SJCRH30 (cell line): ENCODE data around the gene PHF21B. TPM values are rescaled to one million over a fixed set of nuclear protein-coding genes. Genes with fewer than 3 reads are reported as not detected.

Experiments
- DNase-seq, 2 experiments: peaks; one replicate each; pipeline ENCODE4 v3.0.0-alpha.2; 2015 to 2020
- H3K27ac ChIP-seq: fragments of 250-450 bp; sonication (Bioruptor Pico); 2 replicates; pipeline ENCODE4 v1.5.1; 2020; ENCODE audit warnings: mild to moderate bottlenecking, moderate library complexity
- H3K27me3 ChIP-seq: fragments of 250-450 bp; sonication (Bioruptor Pico); 2 replicates; pipeline ENCODE4 v1.5.1; 2020; ENCODE audit warnings: mild to moderate bottlenecking, moderate library complexity
- H3K36me3 ChIP-seq: fragments of 250-450 bp; sonication (Bioruptor Pico); 2 replicates; pipeline ENCODE4 v1.5.1; 2020; ENCODE audit warnings: mild to moderate bottlenecking, moderate library complexity
- H3K4me1 ChIP-seq: fragments of 250-450 bp; sonication (Bioruptor Pico); 2 replicates; pipeline ENCODE4 v1.5.1; 2020; ENCODE audit warnings: mild to moderate bottlenecking, moderate library complexity
- H3K4me3 ChIP-seq: fragments of 250-450 bp; sonication (Bioruptor Pico); 2 replicates; pipeline ENCODE4 v1.5.1; 2020; ENCODE audit warnings: mild to moderate bottlenecking, moderate library complexity
- H3K9me3 ChIP-seq: fragments of 250-450 bp; sonication (Bioruptor Pico); replicated peaks from 2 replicates; pipeline ENCODE4 v1.5.1; 2020; ENCODE audit warnings: mild to moderate bottlenecking, moderate library complexity
- total RNA-seq: library from RNA; depleted of rRNA; stranded (reverse); fragments of >200 nt; shearing (Covaris generic); gene quantifications from 2 replicates; pipeline ENCODE4 v1.2.3, GENCODE V29; 2014

PHF21B gene
- total RNA-seq, 1 experiment from 2014 or later, result 5.8 TPM

- Histone ChIP-seq H3K9me3 (no peaks in the 10 kb centered on the region), H3K27me3 (no peaks in the 10 kb centered on the region), H3K4me3 (no peak overlapping the region), H3K36me3 (no peaks in the 10 kb centered on the region), H3K27ac (no peak overlapping the region), H3K4me1 (no peaks in the 10 kb centered on the region)
- no peak for DNase-seq
Measured at GRCh38 chr22:44847892-44848291, 161.9 kb downstream of the PHF21B start.

- Histone ChIP-seq H3K4me1 (no peaks in the 10 kb centered on the region), H3K9me3 (no peaks in the 10 kb centered on the region), H3K36me3 (no peaks in the 10 kb centered on the region), H3K27me3 (no peaks in the 10 kb centered on the region), H3K4me3 (no peak overlapping the region), H3K27ac (no peak overlapping the region)
- DNase-seq, result no peak
Measured at GRCh38 chr22:44847380-44847779, 162.4 kb downstream of the PHF21B start.

GRCh38 chr22:44846726-44847275 lies 163.0 kb downstream of the PHF21B start:
- H3K27ac ChIP-seq, result no peak overlapping the region
- H3K9me3 ChIP-seq, result no peaks in the 10 kb centered on the region
- H3K4me1 ChIP-seq, result no peaks in the 10 kb centered on the region
- no peak for DNase-seq
- no peaks in the 10 kb centered on the region for H3K36me3 ChIP-seq
- no peaks in the 10 kb centered on the region for H3K27me3 ChIP-seq
- no peak overlapping the region for H3K4me3 ChIP-seq

- Histone ChIP-seq H3K27ac (no peak overlapping the region), H3K36me3 (no peaks in the 10 kb centered on the region), H3K9me3 (no peaks in the 10 kb centered on the region)
Measured at GRCh38 chr22:44845796-44846720, 163.7 kb downstream of the PHF21B start.

GRCh38 chr22:44845191-44845590 lies 164.6 kb downstream of the PHF21B start:
- no peaks in the 10 kb centered on the region for H3K27me3 ChIP-seq
- no peaks in the 10 kb centered on the region for H3K36me3 ChIP-seq
- DNase-seq, result no peak
- no peak overlapping the region for H3K4me3 ChIP-seq
- no peak overlapping the region for H3K27ac ChIP-seq
- H3K9me3 ChIP-seq, result no peaks in the 10 kb centered on the region
- peaks cover 4% of the 10 kb centered on the region; the same call in 1 of the 2 replicates for H3K4me1 ChIP-seq

More at GRCh38 chr22:44845796-44846720, 163.7 kb downstream of the PHF21B start:
- Histone ChIP-seq H3K4me1 (no peaks in the 10 kb centered on the region), H3K4me3 (no peak overlapping the region), H3K27me3 (no peaks in the 10 kb centered on the region)
- DNase-seq, result no peak

- H3K27ac ChIP-seq, result no peak overlapping the region
- peaks cover 15% of the 10 kb centered on the region for H3K4me1 ChIP-seq
- H3K27me3 ChIP-seq, result no peaks in the 10 kb centered on the region
- DNase-seq, result no peak
- no peaks in the 10 kb centered on the region for H3K36me3 ChIP-seq
- no peak overlapping the region for H3K4me3 ChIP-seq
- H3K9me3 ChIP-seq, result no peaks in the 10 kb centered on the region
Measured at GRCh38 chr22:44842417-44842816, 167.4 kb downstream of the PHF21B start.

GRCh38 chr22:44840611-44841322 lies 169.0 kb downstream of the PHF21B start:
- no peak for DNase-seq
- no peaks in the 10 kb centered on the region for H3K36me3 ChIP-seq
- H3K27ac ChIP-seq, result peak overlapping the region; percentile 7; the same call in 1 of the 2 replicates
- peaks cover 15% of the 10 kb centered on the region for H3K4me1 ChIP-seq
- H3K27me3 ChIP-seq, result no peaks in the 10 kb centered on the region
- H3K9me3 ChIP-seq, result no peaks in the 10 kb centered on the region
- H3K4me3 ChIP-seq, result no peak overlapping the region

- no peak for DNase-seq
- H3K4me3 ChIP-seq, result no peak overlapping the region
- H3K27me3 ChIP-seq, result no peaks in the 10 kb centered on the region
- peaks cover 15% of the 10 kb centered on the region for H3K4me1 ChIP-seq
- H3K36me3 ChIP-seq, result no peaks in the 10 kb centered on the region
- 0 out of 2 replicates have a peak, but pooled peaks cover 2% of the 10 kb centered on the region for H3K9me3 ChIP-seq
- peak overlapping the region; percentile 71 for H3K27ac ChIP-seq
Measured at GRCh38 chr22:44839721-44840120, 170.1 kb downstream of the PHF21B start.

- Histone ChIP-seq H3K9me3 (0 out of 2 replicates have a peak, but pooled peaks cover 6% of the 10 kb centered on the region), H3K27me3 (no peaks in the 10 kb centered on the region), H3K4me1 (peaks cover 15% of the 10 kb centered on the region), H3K4me3 (no peak overlapping the region), H3K27ac (peak overlapping the region; percentile 71), H3K36me3 (no peaks in the 10 kb centered on the region)
- DNase-seq, result peak; percentile 63 to 73
Measured at GRCh38 chr22:44839061-44839460, 170.7 kb downstream of the PHF21B start.

- DNase-seq, result peak; percentile 48 to 63
- Histone ChIP-seq H3K4me3 (no peak overlapping the region), H3K36me3 (no peaks in the 10 kb centered on the region), H3K27me3 (no peaks in the 10 kb centered on the region), H3K4me1 (peaks cover 15% of the 10 kb centered on the region), H3K9me3 (0 out of 2 replicates have a peak, but pooled peaks cover 6% of the 10 kb centered on the region), H3K27ac (peak overlapping the region; percentile 71)
Measured at GRCh38 chr22:44838316-44839016, 171.3 kb downstream of the PHF21B start.

- Histone ChIP-seq H3K36me3 (no peaks in the 10 kb centered on the region), H3K4me3 (no peak overlapping the region), H3K9me3 (0 out of 2 replicates have a peak, but pooled peaks cover 6% of the 10 kb centered on the region), H3K27me3 (no peaks in the 10 kb centered on the region), H3K27ac (no peak overlapping the region), H3K4me1 (peaks cover 15% of the 10 kb centered on the region)
- peak; percentile 25 to 50 for DNase-seq
Measured at GRCh38 chr22:44837481-44837880, 172.3 kb downstream of the PHF21B start.

GRCh38 chr22:44834065-44834464 lies 175.7 kb downstream of the PHF21B start:
- Histone ChIP-seq H3K36me3 (no peaks in the 10 kb centered on the region), H3K4me3 (no peak overlapping the region), H3K27ac (no peak overlapping the region), H3K9me3 (0 out of 2 replicates have a peak, but pooled peaks cover 6% of the 10 kb centered on the region), H3K27me3 (no peaks in the 10 kb centered on the region), H3K4me1 (peaks cover 7% of the 10 kb centered on the region)
- no peak for DNase-seq

- no peak for DNase-seq
- H3K4me3 ChIP-seq, result no peak overlapping the region
- no peaks in the 10 kb centered on the region for H3K36me3 ChIP-seq
- 0 out of 2 replicates have a peak, but pooled peaks cover 6% of the 10 kb centered on the region for H3K9me3 ChIP-seq
- H3K4me1 ChIP-seq, result no peaks in the 10 kb centered on the region
- no peaks in the 10 kb centered on the region for H3K27me3 ChIP-seq
- H3K27ac ChIP-seq, result no peak overlapping the region
Measured at GRCh38 chr22:44831885-44832284, 177.9 kb downstream of the PHF21B start.
